ENCODE data around the gene CLEC2L. TPM values are rescaled to one million over a fixed set of nuclear protein-coding genes. Genes with fewer than 3 reads are reported as not detected.

The CLEC2L gene
- total RNA-seq, 1 donor from 2014 or later: not detected

- no peak for DNase-seq (ENCODE audit: low read depth)
- TF ChIP-seq, protein P1, sequence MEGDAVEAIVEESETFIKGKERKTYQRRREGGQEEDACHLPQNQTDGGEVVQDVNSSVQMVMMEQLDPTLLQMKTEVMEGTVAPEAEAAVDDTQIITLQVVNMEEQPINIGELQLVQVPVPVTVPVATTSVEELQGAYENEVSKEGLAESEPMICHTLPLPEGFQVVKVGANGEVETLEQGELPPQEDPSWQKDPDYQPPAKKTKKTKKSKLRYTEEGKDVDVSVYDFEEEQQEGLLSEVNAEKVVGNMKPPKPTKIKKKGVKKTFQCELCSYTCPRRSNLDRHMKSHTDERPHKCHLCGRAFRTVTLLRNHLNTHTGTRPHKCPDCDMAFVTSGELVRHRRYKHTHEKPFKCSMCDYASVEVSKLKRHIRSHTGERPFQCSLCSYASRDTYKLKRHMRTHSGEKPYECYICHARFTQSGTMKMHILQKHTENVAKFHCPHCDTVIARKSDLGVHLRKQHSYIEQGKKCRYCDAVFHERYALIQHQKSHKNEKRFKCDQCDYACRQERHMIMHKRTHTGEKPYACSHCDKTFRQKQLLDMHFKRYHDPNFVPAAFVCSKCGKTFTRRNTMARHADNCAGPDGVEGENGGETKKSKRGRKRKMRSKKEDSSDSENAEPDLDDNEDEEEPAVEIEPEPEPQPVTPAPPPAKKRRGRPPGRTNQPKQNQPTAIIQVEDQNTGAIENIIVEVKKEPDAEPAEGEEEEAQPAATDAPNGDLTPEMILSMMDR (conservative IDR thresholded peaks at IDR 0.05; ENCODE audit: low read depth, low read length): no peak
- H3K4me3 ChIP-seq (ENCODE audit: low read depth, low read length): peak overlapping the region; percentile 42
Measured at GRCh38 chr7:139482662-139483466, 40.6 kb upstream of the CLEC2L start.

- no peak for DNase-seq (ENCODE audit: low read depth)
- H3K4me3 ChIP-seq (ENCODE audit: low read depth, low read length): no peak overlapping the region
- TF ChIP-seq, protein P1 (conservative IDR thresholded peaks at IDR 0.05; ENCODE audit: low read depth, low read length): no peak
Measured at GRCh38 chr7:139487366-139488080, 36.0 kb upstream of the CLEC2L start.

- no peak overlapping the region for H3K4me3 ChIP-seq (ENCODE audit: low read depth, low read length)
- TF ChIP-seq, protein P1 (conservative IDR thresholded peaks at IDR 0.05; ENCODE audit: low read depth, low read length): no peak
- DNase-seq (ENCODE audit: low read depth): peak; percentile 88
Measured at GRCh38 chr7:139488810-139489209, 34.7 kb upstream of the CLEC2L start.

GRCh38 chr7:139490130-139490529 lies 33.4 kb upstream of the CLEC2L start:
- TF ChIP-seq, protein P1 (conservative IDR thresholded peaks at IDR 0.05; ENCODE audit: low read depth, low read length): no peak

GRCh38 chr7:139492293-139492692 lies 31.2 kb upstream of the CLEC2L start:
- no peak for DNase-seq (ENCODE audit: low read depth)
- TF ChIP-seq, protein P1 (conservative IDR thresholded peaks at IDR 0.05; ENCODE audit: low read depth, low read length): no peak
- no peak overlapping the region for H3K4me3 ChIP-seq (ENCODE audit: low read depth, low read length)

More at GRCh38 chr7:139490130-139490529, 33.4 kb upstream of the CLEC2L start:
- peak; percentile 92 for DNase-seq (ENCODE audit: low read depth)
- no peak overlapping the region for H3K4me3 ChIP-seq (ENCODE audit: low read depth, low read length)

DNA sequence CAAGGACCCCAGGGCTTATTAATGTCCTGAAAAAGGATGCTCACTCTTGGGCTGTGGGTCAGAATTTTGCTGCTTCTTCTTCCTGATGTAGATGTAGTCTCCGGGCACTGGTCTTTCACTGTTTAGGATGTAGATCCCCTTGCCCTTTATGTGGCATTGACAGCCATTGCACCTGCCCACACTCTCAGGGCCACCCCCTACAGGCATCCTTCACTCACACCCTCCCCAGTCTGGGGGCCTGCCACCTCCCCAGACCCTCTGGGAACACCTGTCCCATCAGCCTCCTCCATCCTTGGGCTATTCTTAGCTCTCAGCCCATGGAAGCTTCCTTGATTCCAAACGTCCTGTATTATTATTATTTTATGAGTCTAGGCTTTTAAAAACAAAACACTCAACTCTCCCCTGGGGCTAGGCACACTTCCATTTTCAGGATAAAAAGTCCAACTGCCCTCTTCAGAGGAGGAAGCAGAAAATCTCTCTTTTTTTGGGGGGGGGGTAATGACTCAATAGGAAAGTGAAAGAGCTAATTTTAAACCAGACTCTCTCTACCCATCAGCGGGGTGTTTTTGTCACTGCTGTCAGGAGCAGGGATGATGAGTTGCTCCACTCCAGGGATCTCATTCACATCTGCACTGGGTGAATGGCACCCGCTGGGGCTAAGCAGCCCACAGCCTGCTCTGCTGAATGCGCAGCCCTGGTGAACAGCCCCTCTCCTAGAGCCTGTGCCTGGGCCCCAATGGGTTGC lies 28.5 kb upstream of the CLEC2L start:
- TF ChIP-seq, protein P1 (conservative IDR thresholded peaks at IDR 0.05; ENCODE audit: low read depth, low read length): no peak
- no peak for DNase-seq (ENCODE audit: low read depth)
- no peak overlapping the region for H3K4me3 ChIP-seq (ENCODE audit: low read depth, low read length)

All from epithelial cell of proximal tubule (primary cell).